GM12891 (cell line): ENCODE data around the gene BACE1.

Experiments
- POLR2A ChIP-seq: IDR thresholded peaks from 2 replicates; pipeline ENCODE4 v1.6.1; 2011; ENCODE audit warnings: low read depth, low read length, control low read depth
- POLR2AphosphoS5 ChIP-seq: IDR thresholded peaks from 2 replicates; pipeline ENCODE4 v1.6.1; 2011; ENCODE audit warnings: low read depth, low read length, control low read depth
- TAF1 ChIP-seq: IDR thresholded peaks from 2 replicates; pipeline ENCODE4 v1.6.1; 2011; ENCODE audit warnings: low read depth, low read length, control low read depth

DNA sequence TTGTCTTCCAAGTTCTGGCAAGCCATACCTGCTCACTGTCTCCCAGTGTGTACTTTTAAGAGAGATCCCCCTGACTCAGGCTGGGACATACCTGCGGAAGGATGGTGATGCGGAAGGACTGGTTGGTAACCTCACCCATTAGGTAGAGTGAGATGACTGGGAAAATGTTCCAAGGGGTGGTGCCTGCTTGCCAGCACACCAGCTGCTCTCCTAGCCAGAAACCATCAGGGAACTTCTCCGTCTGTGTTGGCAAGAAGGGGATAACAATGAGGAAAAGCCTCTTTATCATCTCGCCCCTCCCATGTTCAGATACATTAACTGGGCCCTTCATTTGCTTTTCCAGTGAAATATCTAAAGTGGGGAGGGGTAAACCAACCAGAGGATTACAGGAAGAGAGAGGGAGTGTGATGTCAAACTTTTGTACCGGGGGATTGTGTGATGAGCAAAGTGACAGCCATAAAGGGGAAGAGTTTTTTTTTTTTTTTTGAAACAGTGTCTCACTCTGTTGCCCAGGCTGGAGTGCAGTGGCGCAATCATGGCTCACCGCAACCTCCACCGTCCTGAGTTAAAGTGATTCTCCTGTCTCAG, 25.2 kb downstream of the BACE1 start, which contains the start of gene BACE1-AS:
- TF ChIP-seq POLR2A: no peak
- TF ChIP-seq POLR2AphosphoS5: no peak
- TF ChIP-seq TAF1: no peak
